DOHH2 (cell line): ENCODE data around the gene CBL.

Experiments used
- H3F3A ChIP-seq: fragments of 200-600 bp; sonication (generic), shearing (Covaris generic); 2 replicates; pipeline ENCODE4 v1.6.0; 2016; ENCODE audit warnings: antibody characterized with exemption, mild to moderate bottlenecking; ENCODE audit not compliant: control insufficient read depth, insufficient read depth
- H3K27ac ChIP-seq: fragments of 200-600 bp; sonication (generic); 2 replicates; pipeline ENCODE4 v1.5.1; 2014; ENCODE audit warnings: low read depth, mild to moderate bottlenecking, low read length, moderate library complexity
- H3K27me3 ChIP-seq: fragments of 200-600 bp; sonication (generic); 2 replicates; pipeline ENCODE4 v1.6.1; 2014; ENCODE audit warnings: mild to moderate bottlenecking, low read length, mixed read lengths; ENCODE audit not compliant: control insufficient read depth
- H3K36me3 ChIP-seq: fragments of 200-600 bp; sonication (generic); 2 replicates; pipeline ENCODE4 v1.6.1; 2014; ENCODE audit warnings: mild to moderate bottlenecking, low read length, moderate library complexity, mixed read lengths; ENCODE audit not compliant: control insufficient read depth
- H3K4me1 ChIP-seq: fragments of 200-600 bp; sonication (generic); 2 replicates; pipeline ENCODE4 v1.6.1; 2014; ENCODE audit warnings: mild to moderate bottlenecking, low read length, mixed read lengths; ENCODE audit not compliant: control insufficient read depth
- H3K4me2 ChIP-seq: fragments of 200-600 bp; sonication (generic); 2 replicates; pipeline ENCODE4 v1.6.0; 2014; ENCODE audit warnings: mild to moderate bottlenecking, low read length, moderate library complexity
- H3K4me3 ChIP-seq: fragments of 200-600 bp; sonication (generic); 2 replicates; pipeline ENCODE4 v1.5.1; 2014; ENCODE audit warnings: mild to moderate bottlenecking, low read length, mixed read lengths
- H3K79me2 ChIP-seq: fragments of 200-600 bp; sonication (generic); 2 replicates; pipeline ENCODE4 v1.6.1; 2014; ENCODE audit warnings: mild to moderate bottlenecking, low read length, mixed read lengths; ENCODE audit not compliant: control insufficient read depth
- H3K9me2 ChIP-seq: fragments of 200-600 bp; sonication (generic); replicated peaks from 2 replicates; pipeline ENCODE4 v1.6.1; 2014; ENCODE audit warnings: mild to moderate bottlenecking, low read length, mixed read lengths; ENCODE audit not compliant: control insufficient read depth
- H3K9me3 ChIP-seq: fragments of 200-600 bp; sonication (generic); 2 replicates; pipeline ENCODE4 v1.6.1; 2014; ENCODE audit warnings: antibody characterized with exemption, low read length, mixed read lengths; ENCODE audit not compliant: control insufficient read depth, insufficient read depth
- H4K20me1 ChIP-seq: fragments of 200-600 bp; sonication (generic); 2 replicates; pipeline ENCODE4 v1.6.0; 2014; ENCODE audit warnings: low read depth, mild to moderate bottlenecking, antibody characterized with exemption, low read length, moderate library complexity; ENCODE audit not compliant: control insufficient read depth, insufficient read depth
- CTCF ChIP-seq: fragments of 200-600 bp; sonication (generic); IDR thresholded peaks from one replicate; pipeline ENCODE4 v1.5.1; 2014; ENCODE audit warnings: antibody characterized with exemption, mild to moderate bottlenecking, low read depth, low read length; ENCODE audit not compliant: poor library complexity, severe bottlenecking
- EZH2phosphoT487 ChIP-seq: fragments of 200-600 bp; sonication (generic); IDR thresholded peaks from 2 replicates; pipeline ENCODE4 v1.6.1; 2017; ENCODE audit warnings: borderline replicate concordance, mild to moderate bottlenecking, antibody characterized with exemption, low read length, moderate library complexity, mixed read lengths

CBL gene

GRCh38 chr11:119205574-119206510, at the start of gene CBL:
CBL (plus strand) TSS chr11:119206339; CDS start chr11:119206418, 79 bp downstream.
- Histone ChIP-seq H3K9me2 (no peaks in the 10 kb centered on the region), H3K9me3 (no peaks in the 10 kb centered on the region), H3K4me3 (peak within 1 kb of the TSS; percentile 100), H3K36me3 (peaks cover 16% of the 10 kb centered on the region), H3K79me2 (peaks cover 46% of the 10 kb centered on the region), H3K27me3 (no peaks in the 10 kb centered on the region), H3K4me1 (peaks cover 36% of the 10 kb centered on the region), H4K20me1 (0 out of 2 replicates have a peak, but pooled peaks cover 6% of the 10 kb centered on the region), H3K4me2 (peak within 1 kb of the TSS; percentile 89), H3F3A (peaks cover 27% of the 10 kb centered on the region), H3K27ac (peak within 1 kb of the TSS; percentile 71)
- TF ChIP-seq CTCF (peak; percentile 81), EZH2phosphoT487 (no peak)

GRCh38 chr11:119156496-119156895, 49.6 kb upstream of the CBL start:
- H4K20me1 ChIP-seq: no peaks in the 10 kb centered on the region
- no peaks in the 10 kb centered on the region for H3K4me1 ChIP-seq
- no peaks in the 10 kb centered on the region for H3K9me2 ChIP-seq
- no peaks in the 10 kb centered on the region for H3F3A ChIP-seq
- no peak overlapping the region for H3K4me2 ChIP-seq
- no peak overlapping the region for H3K4me3 ChIP-seq
- no peaks in the 10 kb centered on the region for H3K9me3 ChIP-seq
- H3K27me3 ChIP-seq: peaks cover 54% of the 10 kb centered on the region
- H3K79me2 ChIP-seq: no peaks in the 10 kb centered on the region
- no peaks in the 10 kb centered on the region for H3K36me3 ChIP-seq
- no peak for TF ChIP-seq EZH2phosphoT487
- TF ChIP-seq CTCF: no peak
- H3K27ac ChIP-seq: no peak overlapping the region

- H3K4me3 ChIP-seq: no peak overlapping the region
- no peaks in the 10 kb centered on the region for H3F3A ChIP-seq
- TF ChIP-seq CTCF (no peak), EZH2phosphoT487 (no peak)
- H3K4me2 ChIP-seq: no peak overlapping the region
- H3K36me3 ChIP-seq: no peaks in the 10 kb centered on the region
- no peaks in the 10 kb centered on the region for H3K79me2 ChIP-seq
- H3K9me3 ChIP-seq: no peaks in the 10 kb centered on the region
- peaks cover 48% of the 10 kb centered on the region for H3K27me3 ChIP-seq
- no peaks in the 10 kb centered on the region for H3K4me1 ChIP-seq
- no peak overlapping the region for H3K27ac ChIP-seq
- H4K20me1 ChIP-seq: no peaks in the 10 kb centered on the region
- H3K9me2 ChIP-seq: no peaks in the 10 kb centered on the region
Observed at GRCh38 chr11:119157063-119157462, 49.1 kb upstream of the CBL start.
